ENCODE measurements around the gene WDR44.
"Not testable (repeated sequence)": the region's sequence is repeated elsewhere in the genome, so short reads cannot be mapped to it uniquely, and the experiment has no call there.

Gene WDR44

DNA sequence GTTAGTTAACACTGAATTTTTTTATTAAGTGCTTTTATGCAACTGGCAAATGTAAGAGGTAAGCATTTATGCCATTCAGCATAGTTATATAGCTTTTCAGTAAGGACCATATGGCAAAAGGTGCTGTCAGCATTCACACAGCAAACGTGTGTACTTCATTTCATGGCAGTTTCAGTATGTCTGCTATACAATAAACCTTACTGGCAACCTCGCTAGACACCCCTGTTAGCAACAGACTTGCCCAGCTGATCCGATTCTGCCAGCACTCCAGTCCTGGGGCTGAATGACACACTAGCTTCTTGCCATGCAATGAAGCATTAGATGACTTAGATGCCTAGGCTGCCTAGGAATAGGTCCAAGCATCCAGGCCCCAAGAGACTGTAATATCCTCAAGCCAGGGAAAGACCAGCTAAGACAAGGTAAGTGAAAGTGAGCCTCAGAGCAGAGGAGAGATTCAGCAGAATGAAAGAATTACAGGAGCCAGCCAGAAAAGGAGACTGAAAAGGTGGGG is 102.4 kb downstream of the WDR44 start:
- H3K27ac ChIP-seq (ENCODE audit: low read length), result no peak overlapping the region
- H3K9ac ChIP-seq (ENCODE audit: low read length), result no peak overlapping the region
- peaks cover 7% of the 10 kb centered on the region for H3K9me3 ChIP-seq (ENCODE audit: control insufficient read depth, low read depth, low read length)
- no peak overlapping the region for H3K4me3 ChIP-seq (ENCODE audit: low read length)
- H3K27me3 ChIP-seq (ENCODE audit: control insufficient read depth, insufficient read depth, low read length), result no peaks in the 10 kb centered on the region
- H3K36me3 ChIP-seq (ENCODE audit: control insufficient read depth, low read depth, low read length), result peaks cover 6% of the 10 kb centered on the region
- no peaks in the 10 kb centered on the region for H3K4me1 ChIP-seq (ENCODE audit: control insufficient read depth, low read depth, low read length)

DNA sequence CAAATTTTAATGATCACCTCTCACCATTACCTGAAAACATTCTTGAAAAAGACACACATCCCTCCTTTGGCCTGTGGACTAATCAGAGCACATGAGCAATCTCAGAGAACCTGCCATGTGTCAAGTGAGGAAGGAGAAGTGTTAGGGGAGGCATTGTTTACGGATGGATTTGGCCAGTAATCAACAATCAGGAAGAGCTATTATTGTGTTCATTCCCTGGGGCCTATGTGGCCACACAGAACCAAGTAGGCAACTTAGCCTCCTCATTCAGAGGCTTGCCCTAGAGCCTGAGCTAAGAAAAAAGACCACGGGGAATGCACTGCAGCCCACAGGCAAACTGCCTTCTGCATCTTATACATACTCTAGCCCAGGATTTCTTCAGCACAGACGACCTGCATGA is 109.1 kb downstream of the WDR44 start:
- no peak overlapping the region for H3K4me3 ChIP-seq (ENCODE audit: low read length)
- no peak overlapping the region for H3K27ac ChIP-seq (ENCODE audit: low read length)
- no peaks in the 10 kb centered on the region for H3K27me3 ChIP-seq (ENCODE audit: control insufficient read depth, insufficient read depth, low read length)
- no peaks in the 10 kb centered on the region for H3K4me1 ChIP-seq (ENCODE audit: control insufficient read depth, low read depth, low read length)
- H3K9ac ChIP-seq (ENCODE audit: low read length), result no peak overlapping the region
- H3K36me3 ChIP-seq (ENCODE audit: control insufficient read depth, low read depth, low read length), result no peaks in the 10 kb centered on the region
- peaks cover 4% of the 10 kb centered on the region for H3K9me3 ChIP-seq (ENCODE audit: control insufficient read depth, low read depth, low read length)

DNA sequence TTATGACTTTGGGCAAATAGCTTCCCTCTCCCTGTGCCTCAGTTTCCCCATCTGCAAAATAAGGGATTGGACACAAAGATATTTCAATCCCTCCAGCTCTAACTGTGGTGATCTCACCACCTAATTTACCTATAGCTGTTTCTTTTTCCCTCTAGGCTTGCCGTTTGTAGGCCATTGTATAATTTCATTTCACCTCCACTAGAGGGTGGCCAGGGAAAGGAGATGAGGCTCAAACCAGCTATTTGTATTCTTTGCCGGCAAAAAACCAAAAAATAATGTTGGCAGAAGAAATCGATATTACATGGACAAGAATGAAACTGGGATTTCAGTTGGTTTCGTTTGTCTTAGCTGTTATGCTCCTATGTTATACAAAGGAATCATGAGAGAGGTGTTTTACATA is 113.6 kb downstream of the WDR44 start:
- H3K27ac ChIP-seq (ENCODE audit: low read length), result no peak overlapping the region
- H3K27me3 ChIP-seq (ENCODE audit: control insufficient read depth, insufficient read depth, low read length), result no peaks in the 10 kb centered on the region
- no peak overlapping the region for H3K4me3 ChIP-seq (ENCODE audit: low read length)
- H3K4me1 ChIP-seq (ENCODE audit: control insufficient read depth, low read depth, low read length), result no peaks in the 10 kb centered on the region
- no peak overlapping the region for H3K9ac ChIP-seq (ENCODE audit: low read length)
- H3K36me3 ChIP-seq (ENCODE audit: control insufficient read depth, low read depth, low read length), result no peaks in the 10 kb centered on the region
- H3K9me3 ChIP-seq (ENCODE audit: control insufficient read depth, low read depth, low read length), result peaks cover 4% of the 10 kb centered on the region

DNA sequence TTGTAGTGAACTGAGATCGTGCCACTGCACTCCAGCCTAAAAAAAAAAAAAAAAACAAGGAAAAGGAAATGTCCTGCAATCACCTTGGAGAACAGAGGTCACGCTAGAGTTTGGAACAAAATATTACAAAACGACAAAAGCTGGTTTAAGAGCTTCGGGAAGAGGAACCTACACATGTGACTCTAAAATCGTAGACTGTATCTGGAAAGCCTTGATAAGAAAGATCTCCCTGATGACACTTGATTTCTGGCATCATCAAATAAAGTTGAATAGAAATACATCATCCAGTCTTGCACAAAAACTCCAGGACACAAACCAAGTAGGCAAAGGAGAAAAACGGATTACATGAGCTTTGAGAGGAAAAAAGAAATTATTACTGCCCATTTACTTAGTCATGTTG is 118.6 kb downstream of the WDR44 start:
- Histone ChIP-seq H3K27me3 (ENCODE audit: control insufficient read depth, insufficient read depth, low read length) (no peaks in the 10 kb centered on the region), H3K4me1 (ENCODE audit: control insufficient read depth, low read depth, low read length) (no peaks in the 10 kb centered on the region), H3K9me3 (ENCODE audit: control insufficient read depth, low read depth, low read length) (peaks cover 10% of the 10 kb centered on the region), H3K4me3 (ENCODE audit: low read length) (no peak overlapping the region), H3K36me3 (ENCODE audit: control insufficient read depth, low read depth, low read length) (no peaks in the 10 kb centered on the region), H3K27ac (ENCODE audit: low read length) (no peak overlapping the region), H3K9ac (ENCODE audit: low read length) (no peak overlapping the region)

DNA sequence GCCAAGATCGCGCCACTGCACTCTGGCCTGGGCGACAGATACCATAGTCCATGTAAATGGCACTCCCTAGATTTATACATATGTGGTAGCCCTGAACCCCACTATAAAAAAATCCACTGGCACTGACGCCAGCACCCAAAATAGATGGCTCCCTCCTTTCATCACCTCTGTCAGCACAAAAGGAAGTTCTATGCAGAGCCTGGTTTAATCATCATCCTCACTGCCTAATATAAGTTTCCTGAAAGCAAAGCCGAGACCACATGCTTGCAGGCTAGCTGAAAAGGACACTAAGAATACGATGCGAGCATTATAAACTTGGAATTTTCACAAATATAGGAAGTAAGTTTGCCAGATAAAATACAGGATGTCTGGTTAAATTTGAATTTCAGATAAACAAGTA is 122.2 kb downstream of the WDR44 start:
- H3K9ac ChIP-seq (ENCODE audit: low read length), result no peak overlapping the region
- H3K27me3 ChIP-seq (ENCODE audit: control insufficient read depth, insufficient read depth, low read length), result no peaks in the 10 kb centered on the region
- H3K27ac ChIP-seq (ENCODE audit: low read length), result no peak overlapping the region
- H3K9me3 ChIP-seq (ENCODE audit: control insufficient read depth, low read depth, low read length), result peaks cover 18% of the 10 kb centered on the region
- H3K4me1 ChIP-seq (ENCODE audit: control insufficient read depth, low read depth, low read length), result no peaks in the 10 kb centered on the region
- no peaks in the 10 kb centered on the region for H3K36me3 ChIP-seq (ENCODE audit: control insufficient read depth, low read depth, low read length)
- H3K4me3 ChIP-seq (ENCODE audit: low read length), result no peak overlapping the region

DNA sequence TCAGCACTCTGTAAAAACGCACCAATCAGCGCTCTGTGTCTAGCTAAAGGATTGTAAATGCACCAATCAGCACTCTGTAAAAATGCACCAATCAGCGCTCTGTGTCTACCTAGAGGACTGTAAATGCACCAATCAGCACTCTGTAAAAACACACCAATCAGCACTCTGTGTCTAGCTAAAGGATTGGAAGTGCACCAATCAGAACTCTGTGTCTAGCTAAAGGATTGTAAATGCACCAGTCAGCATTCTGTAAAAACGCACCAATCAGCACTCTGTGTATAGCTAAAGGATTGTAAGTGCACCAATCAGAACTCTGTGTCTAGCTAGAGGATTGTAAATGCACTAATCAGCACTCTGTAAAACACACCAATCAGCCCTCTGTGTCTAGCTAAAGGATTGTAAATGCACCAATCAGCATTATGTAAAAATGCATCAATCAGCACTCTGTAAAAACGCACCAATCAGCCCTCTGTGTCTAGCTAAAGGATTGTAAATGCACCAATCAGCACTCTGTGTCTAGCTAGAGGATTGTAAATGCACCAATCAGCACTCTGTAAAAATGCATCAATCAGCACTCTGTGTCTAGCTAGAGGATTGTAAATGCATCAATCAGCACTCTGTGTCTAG is 124.9 kb downstream of the WDR44 start:
- H3K27ac ChIP-seq (ENCODE audit: low read length); H3K9me3 ChIP-seq (ENCODE audit: control insufficient read depth, low read depth, low read length); H3K4me3 ChIP-seq (ENCODE audit: low read length); H3K27me3 ChIP-seq (ENCODE audit: control insufficient read depth, insufficient read depth, low read length); H3K9ac ChIP-seq (ENCODE audit: low read length); H3K36me3 ChIP-seq (ENCODE audit: control insufficient read depth, low read depth, low read length); H3K4me1 ChIP-seq (ENCODE audit: control insufficient read depth, low read depth, low read length): not testable (repeated sequence)

DNA sequence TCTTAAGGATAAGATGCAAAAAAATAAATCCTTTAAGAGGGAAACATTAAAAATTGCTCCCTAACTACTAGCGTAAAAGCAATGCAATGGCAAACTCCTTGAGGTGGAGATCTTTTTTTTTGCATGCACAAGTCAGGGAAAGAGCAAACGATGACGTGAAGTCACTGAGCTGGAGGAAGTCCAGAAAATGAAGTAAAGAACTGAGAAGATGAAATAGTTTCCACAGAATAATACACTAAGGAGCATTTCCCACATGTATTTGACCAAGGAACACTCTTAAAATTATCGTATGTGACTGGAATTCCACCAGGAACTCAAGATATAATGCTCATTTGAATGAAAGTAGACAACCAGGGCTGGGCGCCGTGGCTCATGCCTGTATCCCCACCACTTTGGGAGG is 128.7 kb downstream of the WDR44 start:
- H3K9ac ChIP-seq (ENCODE audit: low read length), result no peak overlapping the region
- peaks cover 8% of the 10 kb centered on the region for H3K9me3 ChIP-seq (ENCODE audit: control insufficient read depth, low read depth, low read length)
- H3K4me3 ChIP-seq (ENCODE audit: low read length), result no peak overlapping the region
- H3K27me3 ChIP-seq (ENCODE audit: control insufficient read depth, insufficient read depth, low read length), result no peaks in the 10 kb centered on the region
- H3K27ac ChIP-seq (ENCODE audit: low read length), result no peak overlapping the region
- H3K4me1 ChIP-seq (ENCODE audit: control insufficient read depth, low read depth, low read length), result no peaks in the 10 kb centered on the region
- H3K36me3 ChIP-seq (ENCODE audit: control insufficient read depth, low read depth, low read length), result no peaks in the 10 kb centered on the region

DNA sequence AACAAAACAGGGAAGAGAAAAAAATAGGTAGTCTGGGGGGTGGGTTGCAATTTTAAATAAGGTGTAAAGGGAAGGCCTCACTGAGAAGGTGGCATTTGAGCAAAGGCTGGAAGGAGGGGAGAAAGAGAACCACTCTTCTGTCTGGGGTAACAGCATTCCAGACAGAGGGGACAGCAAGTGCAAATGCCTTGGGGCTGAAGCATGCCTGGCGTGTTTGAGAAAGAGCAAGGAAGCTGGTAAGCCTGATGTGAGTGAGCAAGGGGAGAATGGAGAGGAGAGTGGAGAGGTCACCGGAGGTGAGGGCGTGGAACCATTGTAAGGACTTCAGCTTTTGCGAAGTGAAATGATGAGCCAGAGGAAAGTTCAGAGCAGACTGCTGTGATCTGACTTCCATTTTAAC is 130.0 kb downstream of the WDR44 start:
- no peak overlapping the region for H3K27ac ChIP-seq (ENCODE audit: low read length)
- H3K4me1 ChIP-seq (ENCODE audit: control insufficient read depth, low read depth, low read length), result no peaks in the 10 kb centered on the region
- no peaks in the 10 kb centered on the region for H3K27me3 ChIP-seq (ENCODE audit: control insufficient read depth, insufficient read depth, low read length)
- peaks cover 5% of the 10 kb centered on the region for H3K9me3 ChIP-seq (ENCODE audit: control insufficient read depth, low read depth, low read length)
- H3K36me3 ChIP-seq (ENCODE audit: control insufficient read depth, low read depth, low read length), result no peaks in the 10 kb centered on the region
- no peak overlapping the region for H3K9ac ChIP-seq (ENCODE audit: low read length)
- H3K4me3 ChIP-seq (ENCODE audit: low read length), result no peak overlapping the region

DNA sequence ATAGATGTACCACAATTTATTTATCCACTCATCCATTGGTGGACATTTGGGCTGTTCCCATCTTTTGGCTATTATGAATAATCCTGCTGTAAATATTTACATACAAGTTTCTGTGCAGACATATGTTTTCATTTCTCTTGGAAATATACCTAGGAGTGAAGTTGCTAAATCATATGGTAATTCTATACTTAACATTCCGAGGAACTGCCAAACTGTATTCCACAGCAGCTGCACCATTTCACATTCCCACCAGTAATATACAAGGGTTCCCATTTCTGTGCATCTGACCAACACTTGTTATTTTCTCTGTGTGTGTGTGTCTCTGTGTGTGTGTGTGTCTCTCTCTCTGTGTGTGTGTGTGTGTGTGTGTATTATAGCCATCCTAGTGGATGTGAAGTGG is 134.3 kb downstream of the WDR44 start:
- Histone ChIP-seq H3K27me3 (ENCODE audit: control insufficient read depth, insufficient read depth, low read length) (no peaks in the 10 kb centered on the region), H3K9me3 (ENCODE audit: control insufficient read depth, low read depth, low read length) (peaks cover 3% of the 10 kb centered on the region), H3K4me1 (ENCODE audit: control insufficient read depth, low read depth, low read length) (no peaks in the 10 kb centered on the region), H3K36me3 (ENCODE audit: control insufficient read depth, low read depth, low read length) (no peaks in the 10 kb centered on the region), H3K9ac (ENCODE audit: low read length) (no peak overlapping the region), H3K4me3 (ENCODE audit: low read length) (no peak overlapping the region), H3K27ac (ENCODE audit: low read length) (no peak overlapping the region)

DNA sequence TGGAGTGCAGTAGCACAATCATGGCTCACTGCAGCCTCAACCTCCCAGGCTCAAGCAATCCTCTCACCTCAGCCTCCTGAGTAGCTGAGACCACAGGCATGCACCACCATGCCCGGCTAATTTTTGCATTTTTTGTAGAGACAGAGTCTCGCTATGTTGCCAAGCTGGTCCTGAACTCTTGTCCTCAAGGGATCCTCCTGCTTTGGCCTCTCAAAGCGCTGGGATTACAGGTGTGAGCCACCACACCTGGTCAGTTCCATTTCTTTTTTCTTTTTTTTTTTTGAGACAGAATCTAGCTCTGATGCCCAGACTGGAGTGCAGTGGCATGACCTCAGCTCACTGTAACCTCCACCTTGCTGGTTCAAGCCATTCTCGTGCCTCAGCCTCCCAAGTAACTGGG is 136.5 kb downstream of the WDR44 start:
- H3K9ac ChIP-seq (ENCODE audit: low read length); H3K9me3 ChIP-seq (ENCODE audit: control insufficient read depth, low read depth, low read length); H3K27me3 ChIP-seq (ENCODE audit: control insufficient read depth, insufficient read depth, low read length); H3K4me3 ChIP-seq (ENCODE audit: low read length); H3K27ac ChIP-seq (ENCODE audit: low read length); H3K4me1 ChIP-seq (ENCODE audit: control insufficient read depth, low read depth, low read length); H3K36me3 ChIP-seq (ENCODE audit: control insufficient read depth, low read depth, low read length): not testable (repeated sequence)

DNA sequence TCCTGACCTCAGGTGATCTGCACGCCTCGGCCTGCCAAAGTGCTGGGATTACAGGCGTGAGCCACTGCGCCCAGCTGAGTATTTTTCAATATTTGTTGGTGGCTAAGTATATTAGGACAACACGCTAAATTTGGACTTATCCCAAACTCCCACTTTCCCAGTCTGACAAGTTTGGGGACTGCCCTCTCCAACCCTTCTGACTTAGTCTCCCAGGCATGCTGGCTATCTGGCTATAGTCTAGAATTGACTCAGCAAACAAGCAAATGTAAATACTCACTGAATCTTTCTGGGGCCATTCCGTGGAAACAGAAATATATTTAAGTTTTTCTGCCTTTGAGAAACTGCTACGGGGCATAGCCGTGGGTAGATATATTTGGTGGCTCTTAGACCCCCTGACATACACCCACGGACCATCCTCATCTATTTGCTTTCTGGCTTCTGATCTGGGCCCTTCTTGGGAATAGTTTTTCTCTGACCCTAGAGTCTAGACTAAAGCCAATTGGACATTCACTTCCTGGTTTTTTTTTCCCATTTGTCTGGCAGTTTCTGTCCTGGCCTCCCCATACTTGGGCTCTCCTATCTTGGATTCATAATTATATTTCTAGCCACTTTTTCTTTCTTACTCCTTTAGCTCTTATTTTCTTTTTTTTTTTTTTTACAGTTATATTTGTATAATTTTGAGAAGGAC is 138.5 kb downstream of the WDR44 start:
- no peak overlapping the region for H3K9ac ChIP-seq (ENCODE audit: low read length)
- no peaks in the 10 kb centered on the region for H3K27me3 ChIP-seq (ENCODE audit: control insufficient read depth, insufficient read depth, low read length)
- H3K27ac ChIP-seq (ENCODE audit: low read length), result no peak overlapping the region
- no peaks in the 10 kb centered on the region for H3K4me1 ChIP-seq (ENCODE audit: control insufficient read depth, low read depth, low read length)
- H3K9me3 ChIP-seq (ENCODE audit: control insufficient read depth, low read depth, low read length), result peaks cover 3% of the 10 kb centered on the region
- no peaks in the 10 kb centered on the region for H3K36me3 ChIP-seq (ENCODE audit: control insufficient read depth, low read depth, low read length)
- H3K4me3 ChIP-seq (ENCODE audit: low read length), result no peak overlapping the region

DNA sequence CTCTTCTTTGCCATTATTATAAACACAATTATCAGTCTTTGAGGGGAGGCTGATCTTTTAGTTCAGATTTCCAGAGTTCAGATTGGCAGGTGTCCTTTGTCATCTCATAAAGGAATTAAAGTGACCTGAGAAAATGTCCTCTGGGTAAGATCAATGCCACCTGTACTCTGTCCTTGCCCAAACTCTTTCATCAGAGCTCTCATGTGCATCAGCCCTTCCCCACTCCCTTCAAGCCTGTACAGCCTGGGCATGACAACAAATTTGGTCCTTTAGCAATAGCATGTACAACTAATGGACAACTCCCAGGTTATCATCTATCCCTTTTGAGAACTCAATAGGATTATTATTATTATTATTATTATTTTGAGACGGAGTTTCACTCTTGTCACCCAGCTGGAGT is 140.8 kb downstream of the WDR44 start:
- H3K9me3 ChIP-seq (ENCODE audit: control insufficient read depth, low read depth, low read length); H3K4me1 ChIP-seq (ENCODE audit: control insufficient read depth, low read depth, low read length); H3K27ac ChIP-seq (ENCODE audit: low read length); H3K9ac ChIP-seq (ENCODE audit: low read length); H3K36me3 ChIP-seq (ENCODE audit: control insufficient read depth, low read depth, low read length); H3K27me3 ChIP-seq (ENCODE audit: control insufficient read depth, insufficient read depth, low read length); H3K4me3 ChIP-seq (ENCODE audit: low read length): not testable (repeated sequence)
